GM21423 (cell line): ENCODE measurements around the gene CDV3.
A peak's percentile ranks its signal among the peaks of the same experiment; 100 is the strongest.

ENCODE experiments used
- ATAC-seq: cut with Tn5 transposase; IDR thresholded peaks from one replicate; pipeline ENCODE4 v1.9.1; 2021; ENCODE audit warnings: mild to moderate bottlenecking, moderate library complexity; ENCODE audit not compliant: unreplicated experiment

The CDV3 gene

GRCh38 chr3:133600572-133601081 is 27.1 kb downstream of the CDV3 start:
- ATAC-seq: no peak

DNA sequence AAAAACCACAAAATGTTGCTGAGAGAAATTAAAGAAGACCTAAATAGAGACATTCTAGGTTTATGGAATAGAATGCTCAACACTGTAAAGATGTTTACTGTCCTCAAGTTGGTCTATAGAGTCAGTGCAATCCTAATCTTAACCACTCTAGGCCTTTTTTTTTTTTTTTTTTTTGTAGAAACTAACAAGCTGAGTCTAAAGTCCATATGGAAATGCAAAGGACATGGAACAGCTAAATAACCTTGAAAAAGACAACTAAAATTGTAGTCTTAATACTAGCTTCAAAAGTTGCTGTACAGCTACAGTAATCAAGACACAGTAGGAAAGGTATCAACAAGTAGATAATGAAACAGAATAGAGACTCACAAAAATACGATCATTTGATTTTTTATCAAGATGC is 32.9 kb downstream of the CDV3 start:
- no peak for ATAC-seq

- no peak for ATAC-seq
Measured at GRCh38 chr3:133606902-133607301, 33.4 kb downstream of the CDV3 start.

- ATAC-seq: no peak
Measured at GRCh38 chr3:133607816-133608215, 34.3 kb downstream of the CDV3 start.

GRCh38 chr3:133608388-133608787 is 34.9 kb downstream of the CDV3 start:
- no peak for ATAC-seq

- no peak for ATAC-seq
Measured at GRCh38 chr3:133610031-133610430, 36.5 kb downstream of the CDV3 start.

GRCh38 chr3:133611534-133611933 is 38.0 kb downstream of the CDV3 start:
- ATAC-seq: no peak

- peak; percentile 98 for ATAC-seq
Measured at GRCh38 chr3:133620066-133620784, 46.7 kb downstream of the CDV3 start.

DNA sequence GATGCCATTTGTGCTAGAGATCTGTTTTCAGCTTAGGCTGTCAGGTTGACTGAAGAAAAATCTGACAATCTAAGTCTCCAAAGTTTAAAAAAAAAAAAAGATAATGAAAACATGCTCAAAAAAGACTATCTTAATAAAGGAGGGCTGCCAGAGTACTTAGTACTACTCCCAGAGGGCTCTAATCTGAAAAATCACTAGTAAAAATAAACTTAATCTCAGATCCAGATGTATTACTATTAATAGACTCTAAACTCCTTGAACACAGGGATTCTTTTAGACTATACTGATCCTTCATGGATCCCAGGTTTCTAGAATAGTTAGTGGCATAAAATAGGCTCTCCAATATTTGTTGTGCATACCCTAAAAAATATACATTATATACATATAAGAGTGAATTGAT is 54.3 kb downstream of the CDV3 start:
- ATAC-seq: no peak

- no peak for ATAC-seq
Measured at GRCh38 chr3:133629146-133629545, 55.7 kb downstream of the CDV3 start.

GRCh38 chr3:133633439-133633838 is 60.0 kb downstream of the CDV3 start:
- no peak for ATAC-seq
